GM12878 (cell line): ENCODE results near the gene FRMD3.

Experiments
- ATF7 ChIP-seq: fragments of 450-650 bp; IDR thresholded peaks from 2 replicates; pipeline ENCODE4 v1.6.1; 2016; ENCODE audit warnings: low read depth, mild to moderate bottlenecking
- GABPA ChIP-seq: IDR thresholded peaks from 2 replicates; pipeline ENCODE4 v1.6.1; 2014; ENCODE audit warnings: antibody characterized with exemption, low read depth, mild to moderate bottlenecking, inconsistent platforms
- IRF3 ChIP-seq: fragments of 450-650 bp; IDR thresholded peaks from 2 replicates; pipeline ENCODE4 v1.6.1; 2014; ENCODE audit warnings: mild to moderate bottlenecking
- SPI1 ChIP-seq: IDR thresholded peaks from 2 replicates; pipeline ENCODE4 v1.6.1; 2011; ENCODE audit warnings: low read depth, mild to moderate bottlenecking, low read length, moderate library complexity, borderline replicate concordance; ENCODE audit not compliant: insufficient read depth
- TAF1 ChIP-seq: IDR thresholded peaks from 2 replicates; pipeline ENCODE4 v1.6.1; 2011; ENCODE audit warnings: mild to moderate bottlenecking, low read depth, low read length, borderline replicate concordance
- ZNF687 ChIP-seq: fragments of 450-650 bp; IDR thresholded peaks from 2 replicates; pipeline ENCODE4 v1.6.1; 2017; ENCODE audit warnings: mild to moderate bottlenecking, moderate library complexity
- TF ChIP-seq, protein P1 (sequence below): fragments of 450-650 bp; formaldehyde crosslinking; IDR thresholded peaks from 2 replicates; pipeline ENCODE4 v1.5.0; 2022; ENCODE audit warnings: mild to moderate bottlenecking, missing genetic modification characterization

DNA sequence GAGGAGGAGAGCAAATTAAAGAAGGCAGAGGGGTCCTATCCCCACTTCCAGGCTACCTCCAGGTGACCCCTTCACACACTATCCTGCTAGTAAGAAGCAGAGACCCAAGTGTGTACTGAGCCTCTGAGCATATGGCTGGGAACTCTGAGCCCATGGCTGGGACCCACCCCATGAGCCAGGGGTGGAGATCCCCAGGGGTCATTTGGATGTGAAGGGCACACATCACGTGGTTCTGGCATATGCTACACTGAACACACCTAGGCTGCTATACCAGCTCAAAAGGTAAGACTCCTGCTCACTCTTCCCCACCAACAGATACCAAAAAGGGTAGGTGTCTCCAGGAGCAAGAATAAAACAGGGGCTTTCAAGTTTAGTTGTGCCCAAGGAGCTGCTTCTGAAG, 149.9 kb downstream of the FRMD3 start:
- TF ChIP-seq TAF1: no peak
- no peak for TF ChIP-seq GABPA
- no peak for TF ChIP-seq IRF3
- TF ChIP-seq ZNF687: no peak
- no peak for TF ChIP-seq SPI1
- no peak for TF ChIP-seq ATF7
- TF ChIP-seq, protein P1, sequence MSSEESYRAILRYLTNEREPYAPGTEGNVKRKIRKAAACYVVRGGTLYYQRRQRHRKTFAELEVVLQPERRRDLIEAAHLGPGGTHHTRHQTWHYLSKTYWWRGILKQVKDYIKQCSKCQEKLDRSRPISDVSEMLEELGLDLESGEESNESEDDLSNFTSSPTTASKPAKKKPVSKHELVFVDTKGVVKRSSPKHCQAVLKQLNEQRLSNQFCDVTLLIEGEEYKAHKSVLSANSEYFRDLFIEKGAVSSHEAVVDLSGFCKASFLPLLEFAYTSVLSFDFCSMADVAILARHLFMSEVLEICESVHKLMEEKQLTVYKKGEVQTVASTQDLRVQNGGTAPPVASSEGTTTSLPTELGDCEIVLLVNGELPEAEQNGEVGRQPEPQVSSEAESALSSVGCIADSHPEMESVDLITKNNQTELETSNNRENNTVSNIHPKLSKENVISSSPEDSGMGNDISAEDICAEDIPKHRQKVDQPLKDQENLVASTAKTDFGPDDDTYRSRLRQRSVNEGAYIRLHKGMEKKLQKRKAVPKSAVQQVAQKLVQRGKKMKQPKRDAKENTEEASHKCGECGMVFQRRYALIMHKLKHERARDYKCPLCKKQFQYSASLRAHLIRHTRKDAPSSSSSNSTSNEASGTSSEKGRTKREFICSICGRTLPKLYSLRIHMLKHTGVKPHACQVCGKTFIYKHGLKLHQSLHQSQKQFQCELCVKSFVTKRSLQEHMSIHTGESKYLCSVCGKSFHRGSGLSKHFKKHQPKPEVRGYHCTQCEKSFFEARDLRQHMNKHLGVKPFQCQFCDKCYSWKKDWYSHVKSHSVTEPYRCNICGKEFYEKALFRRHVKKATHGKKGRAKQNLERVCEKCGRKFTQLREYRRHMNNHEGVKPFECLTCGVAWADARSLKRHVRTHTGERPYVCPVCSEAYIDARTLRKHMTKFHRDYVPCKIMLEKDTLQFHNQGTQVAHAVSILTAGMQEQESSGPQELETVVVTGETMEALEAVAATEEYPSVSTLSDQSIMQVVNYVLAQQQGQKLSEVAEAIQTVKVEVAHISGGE (CRISPR knock-in tag): no peak
